IMR-90 (cell line): ENCODE results near the gene ZNF430. TPM values are rescaled to one million over a fixed set of nuclear protein-coding genes. Genes with fewer than 3 reads are reported as not detected.

Experiments used
- ATAC-seq: fragments of 200-7000 bp; cut with Tn5 transposase; 2 replicates; pipeline ENCODE4 v1.9.1; 2020; ENCODE audit warnings: low read depth, mild to moderate bottlenecking, moderate library complexity
- BruUV-seq: library from RNA; stranded (reverse); fragments of 400-500 nt; replicated peaks from 2 replicates; lab custom pipeline; 2021; lab: Mats Ljungman, UMichigan
- CTCF ChIA-PET: fragments of 300-600 bp; formaldehyde crosslinking; extraction: SDS; loops from one replicate; lab custom pipeline; 2021; ENCODE audit warnings: antibody characterized with exemption; lab: Yijun Ruan, JAX
- POLR2A ChIA-PET: fragments of 300-600 bp; sonication (Branson Sonifier 250); formaldehyde crosslinking; loops from one replicate; lab custom pipeline; 2022; ENCODE audit warnings: antibody characterized with exemption; ENCODE audit not compliant: unreplicated experiment; lab: Charles Lee
- DNase-seq: peaks from one replicate; pipeline ENCODE4 v3.0.0; 2013
- H2AFZ ChIP-seq: replicated peaks from 2 replicates; pipeline ENCODE3; 2013; ENCODE audit warnings: low read length, mild to moderate bottlenecking; ENCODE audit not compliant: poor library complexity
- H2AK5ac ChIP-seq: 2 replicates; pipeline ENCODE4 v1.6.1; 2013; ENCODE audit warnings: low read depth, low read length, inconsistent platforms
- H2AK9ac ChIP-seq: replicated peaks from 2 replicates; pipeline ENCODE3; 2013; ENCODE audit warnings: mild to moderate bottlenecking, low read depth, low read length, moderate library complexity; ENCODE audit not compliant: poor library complexity
- H2BK120ac ChIP-seq: 2 replicates; pipeline ENCODE4 v1.6.1; 2013; ENCODE audit warnings: low read depth, low read length, inconsistent platforms
- H2BK15ac ChIP-seq: 3 replicates; pipeline ENCODE4 v1.6.1; 2013; ENCODE audit warnings: low read depth, low read length, inconsistent platforms
- H2BK20ac ChIP-seq: 2 replicates; pipeline ENCODE4 v1.6.1; 2013; ENCODE audit warnings: low read depth, mild to moderate bottlenecking, inconsistent platforms, low read length, moderate library complexity
- H2BK5ac ChIP-seq: 2 replicates; pipeline ENCODE4 v1.6.1; 2013; ENCODE audit warnings: mild to moderate bottlenecking, low read depth, low read length, inconsistent platforms; ENCODE audit not compliant: poor library complexity, severe bottlenecking
- H3K14ac ChIP-seq: replicated peaks from 2 replicates; pipeline ENCODE4 v1.6.1; 2013; ENCODE audit warnings: low read depth, low read length, inconsistent platforms
- H3K18ac ChIP-seq: 2 replicates; pipeline ENCODE4 v1.6.1; 2013; ENCODE audit warnings: low read depth, low read length, control low read depth
- H3K23ac ChIP-seq: 2 replicates; pipeline ENCODE4 v1.6.1; 2013; ENCODE audit warnings: low read depth, low read length, inconsistent platforms
- H3K27ac ChIP-seq: 2 replicates; pipeline ENCODE4 v1.5.1; 2013; ENCODE audit warnings: mild to moderate bottlenecking, control low read depth, low read length; ENCODE audit not compliant: insufficient read depth
- H3K27me3 ChIP-seq: 2 replicates; pipeline ENCODE4 v1.6.1; 2013; ENCODE audit warnings: low read length; ENCODE audit not compliant: control insufficient read depth, insufficient read depth
- H3K36me3 ChIP-seq: 2 replicates; pipeline ENCODE4 v1.6.1; 2013; ENCODE audit warnings: low read length, mixed read lengths; ENCODE audit not compliant: control insufficient read depth, insufficient read depth
- H3K4ac ChIP-seq: 2 replicates; pipeline ENCODE4 v1.6.1; 2013; ENCODE audit warnings: low read depth, low read length, inconsistent platforms
- H3K4me1 ChIP-seq: 2 replicates; pipeline ENCODE4 v1.6.1; 2013; ENCODE audit warnings: low read length, mixed read lengths; ENCODE audit not compliant: control insufficient read depth, insufficient read depth
- H3K4me2 ChIP-seq: 2 replicates; pipeline ENCODE4 v1.6.1; 2013; ENCODE audit warnings: low read depth, mild to moderate bottlenecking, control low read depth, low read length, moderate library complexity
- H3K4me3 ChIP-seq: 2 replicates; pipeline ENCODE4 v1.5.1; 2013; ENCODE audit warnings: low read depth, mild to moderate bottlenecking, control low read depth, low read length, moderate library complexity; ENCODE audit not compliant: insufficient read depth
- H3K56ac ChIP-seq: 2 replicates; pipeline ENCODE4 v1.6.1; 2013; ENCODE audit warnings: low read length, inconsistent platforms; ENCODE audit not compliant: insufficient read depth; ENCODE audit errors: extremely low read depth
- H3K79me1 ChIP-seq, 2 experiments: 2 replicates each; pipeline ENCODE4 v1.6.1; 2013; ENCODE audit warnings: low read length in 2 of 2, inconsistent platforms in 1 of 2, low read depth in 1 of 2
- H3K9ac ChIP-seq: 2 replicates; pipeline ENCODE4 v1.6.1; 2013; ENCODE audit warnings: low read depth, low read length, control low read depth
- H3K9me1 ChIP-seq: 2 replicates; pipeline ENCODE4 v1.6.1; 2013; ENCODE audit warnings: low read length, inconsistent platforms; ENCODE audit not compliant: insufficient read depth
- H3K9me3 ChIP-seq: 2 replicates; pipeline ENCODE4 v1.6.1; 2013; ENCODE audit warnings: low read length; ENCODE audit not compliant: control insufficient read depth, insufficient read depth
- H4K20me1 ChIP-seq: 2 replicates; pipeline ENCODE4 v1.6.1; 2013; ENCODE audit warnings: low read length, inconsistent platforms; ENCODE audit not compliant: insufficient read depth
- H4K5ac ChIP-seq: 2 replicates; pipeline ENCODE4 v1.6.1; 2013; ENCODE audit warnings: mild to moderate bottlenecking, low read depth, low read length, control low read depth
- H4K8ac ChIP-seq, 2 experiments: 2 replicates each; pipeline ENCODE4 v1.6.1; 2013; ENCODE audit warnings: low read depth in 2 of 2, low read length in 2 of 2, control low read depth in 1 of 2, inconsistent platforms in 1 of 2
- H4K91ac ChIP-seq: 2 replicates; pipeline ENCODE4 v1.6.1; 2013; ENCODE audit warnings: low read depth, low read length, inconsistent platforms; ENCODE audit not compliant: insufficient read depth
- BHLHE40 ChIP-seq: fragments of 150-350 bp; IDR thresholded peaks from 2 replicates; pipeline ENCODE4 v1.6.1; 2016; ENCODE audit warnings: mild to moderate bottlenecking, low read depth, low read length
- CEBPB ChIP-seq: IDR thresholded peaks from 2 replicates; pipeline ENCODE4 v1.6.1; 2012; ENCODE audit warnings: low read depth, low read length, improper control_type of control experiment
- FOS ChIP-seq: fragments of 150-350 bp; IDR thresholded peaks from 2 replicates; pipeline ENCODE4 v1.6.1; 2016; ENCODE audit warnings: low read depth, low read length
- MAFK ChIP-seq: IDR thresholded peaks from 2 replicates; pipeline ENCODE4 v1.6.1; 2012; ENCODE audit warnings: low read depth, low read length, improper control_type of control experiment
- POLR2A ChIP-seq: IDR thresholded peaks from 2 replicates; pipeline ENCODE4 v1.6.1; 2012; ENCODE audit warnings: mild to moderate bottlenecking, low read depth, low read length
- RAD21 ChIP-seq: IDR thresholded peaks from 2 replicates; pipeline ENCODE4 v1.6.1; 2012; ENCODE audit warnings: low read length, improper control_type of control experiment
- RCOR1 ChIP-seq: IDR thresholded peaks from 2 replicates; pipeline ENCODE4 v1.6.1; 2012; ENCODE audit warnings: mild to moderate bottlenecking, low read length, improper control_type of control experiment; ENCODE audit not compliant: insufficient replicate concordance
- SMC3 ChIP-seq: fragments of 150-350 bp; IDR thresholded peaks from 2 replicates; pipeline ENCODE4 v1.6.1; 2016; ENCODE audit warnings: low read depth, mild to moderate bottlenecking, antibody characterized with exemption, low read length, moderate library complexity
- dilution Hi-C: fragments of 300-500 bp; cut with HindIII; formaldehyde crosslinking; loops from one replicate; pipeline ENCODE4 v1.14.3; 2018; ENCODE audit warnings: low sequenced_read_pairs; ENCODE audit not compliant: unreplicated experiment
- in situ Hi-C: fragments of 300-500 bp; cut with MboI; formaldehyde crosslinking; loops from 3 replicates; pipeline ENCODE4 v1.14.3; 2019; ENCODE audit warnings: low sequenced_read_pairs, inconsistent platforms, mixed read lengths
- intact Hi-C: fragments of 100-400 bp; cut with micrococcal nuclease; formaldehyde crosslinking; loops from 2 replicates; pipeline ENCODE4 v1.10.0; 2022
- polyA plus RNA-seq, 3 experiments: library from polyadenylated mRNA; depleted of rRNA; stranded (reverse); fragments of >200 nt; gene quantifications; 2 replicates each; pipeline ENCODE4 v1.2.3, GENCODE V29; 2012; ENCODE audit warnings: low replicate concordance in 1 of 3
- total RNA-seq: library from RNA; depleted of rRNA; stranded (reverse); fragments of >200 nt; gene quantifications from 2 replicates; pipeline ENCODE4 v1.2.3, GENCODE V29; 2012

Gene ZNF430
- total and polyA plus RNA-seq, 2 of the 4 experiments (the other 2 are of a cell fraction), result 5.4 to 8.4 TPM

DNA sequence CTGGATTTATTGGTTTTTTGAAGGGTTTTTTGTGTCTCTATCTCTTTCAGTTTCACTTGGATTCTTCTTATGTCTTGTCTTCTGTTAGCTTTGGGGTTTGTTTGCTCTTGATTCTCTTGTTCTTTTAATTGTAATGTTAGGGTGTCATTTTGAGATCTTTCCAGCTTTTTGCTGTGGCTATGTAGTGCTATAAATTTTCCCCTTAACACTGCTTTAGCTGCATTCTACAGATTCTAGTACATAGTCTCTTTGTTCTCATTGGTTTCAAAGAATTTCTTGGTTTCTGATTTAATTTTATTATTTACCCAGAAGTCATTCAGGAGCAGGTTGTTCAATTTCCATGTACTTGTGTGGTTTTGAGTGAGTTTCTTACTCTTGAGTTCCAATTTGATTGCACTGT lies 24.6 kb downstream of the ZNF430 start:
- H3K36me3 ChIP-seq, result peaks cover 14% of the 10 kb centered on the region
- POLR2A ChIA-PET, result no interaction called here
- dilution Hi-C loops, result no loop called here

More for the DNA sequence above, 24.6 kb downstream of the ZNF430 start:
- no peak overlapping the region for H3K4ac ChIP-seq
- no peak overlapping the region for H2AK9ac ChIP-seq
- H2BK5ac ChIP-seq, result no peak overlapping the region
- TF ChIP-seq MAFK, result no peak
- no peak for TF ChIP-seq CEBPB
- no peak for TF ChIP-seq RCOR1
- no peak for TF ChIP-seq BHLHE40
- no peak for TF ChIP-seq FOS
- TF ChIP-seq POLR2A, result no peak
- no peak for TF ChIP-seq RAD21
- no peak for TF ChIP-seq SMC3
- no peaks in the 10 kb centered on the region for H3K27me3 ChIP-seq
- no peak overlapping the region for H4K8ac ChIP-seq
- no peak overlapping the region for H2BK120ac ChIP-seq
- peaks cover 9% of the 10 kb centered on the region; the same call in 1 of the 2 replicates for H3K9me3 ChIP-seq
- no peak overlapping the region for H2AK5ac ChIP-seq
- DNase-seq (no peak), ATAC-seq (no peak)
- H4K91ac ChIP-seq, result no peak overlapping the region
- intact Hi-C loops, result no loop called here
- H4K5ac ChIP-seq, result no peak overlapping the region
- in situ Hi-C loops, result no loop called here
- H3K27ac ChIP-seq, result no peak overlapping the region
- no peaks in the 10 kb centered on the region for H3K9me1 ChIP-seq
- no peak overlapping the region for H3K9ac ChIP-seq
- no peak overlapping the region for H3K18ac ChIP-seq
- no peak overlapping the region for H2BK15ac ChIP-seq
- H3K14ac ChIP-seq, result no peak overlapping the region
- no TSS peak for BruUV-seq
- H3K56ac ChIP-seq, result no peak overlapping the region
- no peaks in the 10 kb centered on the region for H4K20me1 ChIP-seq
- H2AFZ ChIP-seq, result no peak overlapping the region
- H3K4me2 ChIP-seq, result no peak overlapping the region
- no peaks in the 10 kb centered on the region for H3K4me1 ChIP-seq
- H2BK20ac ChIP-seq, result no peak overlapping the region
- H3K23ac ChIP-seq, result no peak overlapping the region
- peaks cover 2 to 6% of the 10 kb centered on the region in 2 experiments; a peak in 3 of 4 replicates for H3K79me1 ChIP-seq
- CTCF ChIA-PET, result no interaction called here
- no peak overlapping the region for H3K4me3 ChIP-seq
